ENCODE measurements around the gene TFDP3. TPM values are rescaled to one million over a fixed set of nuclear protein-coding genes. Genes with fewer than 3 reads are reported as not detected.

TFDP3 gene
- total RNA-seq, 1 donor from 2014 or later, result not detected

- Mint-ChIP-seq H3K9me3 (peaks cover 6% of the 10 kb centered on the region), H3K4me3 (no peak overlapping the region), H3K27me3 (ENCODE audit: insufficient read depth, low read depth) (peaks cover 6% of the 10 kb centered on the region), H3K27ac (no peak overlapping the region), H3K36me3 (no peaks in the 10 kb centered on the region), H3K4me1 (peaks cover 20% of the 10 kb centered on the region)
- TF ChIP-seq EZH2phosphoT487 (IDR thresholded peaks at IDR 0.05) (no peak), EZH2 (IDR thresholded peaks at IDR 0.05) (no peak)
- TF ChIP-seq, protein P1, sequence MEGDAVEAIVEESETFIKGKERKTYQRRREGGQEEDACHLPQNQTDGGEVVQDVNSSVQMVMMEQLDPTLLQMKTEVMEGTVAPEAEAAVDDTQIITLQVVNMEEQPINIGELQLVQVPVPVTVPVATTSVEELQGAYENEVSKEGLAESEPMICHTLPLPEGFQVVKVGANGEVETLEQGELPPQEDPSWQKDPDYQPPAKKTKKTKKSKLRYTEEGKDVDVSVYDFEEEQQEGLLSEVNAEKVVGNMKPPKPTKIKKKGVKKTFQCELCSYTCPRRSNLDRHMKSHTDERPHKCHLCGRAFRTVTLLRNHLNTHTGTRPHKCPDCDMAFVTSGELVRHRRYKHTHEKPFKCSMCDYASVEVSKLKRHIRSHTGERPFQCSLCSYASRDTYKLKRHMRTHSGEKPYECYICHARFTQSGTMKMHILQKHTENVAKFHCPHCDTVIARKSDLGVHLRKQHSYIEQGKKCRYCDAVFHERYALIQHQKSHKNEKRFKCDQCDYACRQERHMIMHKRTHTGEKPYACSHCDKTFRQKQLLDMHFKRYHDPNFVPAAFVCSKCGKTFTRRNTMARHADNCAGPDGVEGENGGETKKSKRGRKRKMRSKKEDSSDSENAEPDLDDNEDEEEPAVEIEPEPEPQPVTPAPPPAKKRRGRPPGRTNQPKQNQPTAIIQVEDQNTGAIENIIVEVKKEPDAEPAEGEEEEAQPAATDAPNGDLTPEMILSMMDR (IDR thresholded peaks at IDR 0.05), result no peak
- Histone ChIP-seq H2AFZ (replicated peaks) (no peak overlapping the region), H3K4me3 (no peak overlapping the region), H3K36me3 (no peaks in the 10 kb centered on the region), H3K9ac (no peak overlapping the region), H3K79me2 (ENCODE audit: low read depth) (no peaks in the 10 kb centered on the region), H4K20me1 (ENCODE audit: low read depth) (no peaks in the 10 kb centered on the region), H3F3A (ENCODE audit: low read depth) (no peaks in the 10 kb centered on the region), H3K4me2 (no peak overlapping the region), H3K4me1 (no peaks in the 10 kb centered on the region), H3K9me3 (ENCODE audit: low read depth) (peaks cover 7% of the 10 kb centered on the region), H3K27ac (no peak overlapping the region), H3K27me3 (no peaks in the 10 kb centered on the region)
- DNase-seq (ENCODE audit: low spot score), result no peak
Measured at GRCh38 chrX:133258481-133258880, 40.3 kb upstream of the TFDP3 start.

GRCh38 chrX:133254666-133255065, 36.5 kb upstream of the TFDP3 start:
- Histone ChIP-seq H3K36me3 (no peaks in the 10 kb centered on the region), H3F3A (ENCODE audit: low read depth) (peaks cover 17% of the 10 kb centered on the region), H3K4me1 (peaks cover 11% of the 10 kb centered on the region), H4K20me1 (ENCODE audit: low read depth) (no peaks in the 10 kb centered on the region), H3K27me3 (no peaks in the 10 kb centered on the region), H3K4me2 (no peak overlapping the region), H3K9ac (no peak overlapping the region), H3K4me3 (no peak overlapping the region), H2AFZ (replicated peaks) (no peak overlapping the region), H3K27ac (no peak overlapping the region), H3K9me3 (ENCODE audit: low read depth) (peaks cover 7% of the 10 kb centered on the region), H3K79me2 (ENCODE audit: low read depth) (no peaks in the 10 kb centered on the region)
- Mint-ChIP-seq H3K27me3 (ENCODE audit: insufficient read depth, low read depth) (peaks cover 4% of the 10 kb centered on the region), H3K9me3 (peaks cover 3% of the 10 kb centered on the region), H3K36me3 (no peaks in the 10 kb centered on the region), H3K27ac (no peak overlapping the region), H3K4me1 (peaks cover 38% of the 10 kb centered on the region), H3K4me3 (no peak overlapping the region)
- DNase-seq (ENCODE audit: low spot score), result no peak
- no peak for TF ChIP-seq EZH2phosphoT487 (IDR thresholded peaks at IDR 0.05)
- TF ChIP-seq, protein P1 (IDR thresholded peaks at IDR 0.05), result no peak
- TF ChIP-seq EZH2 (IDR thresholded peaks at IDR 0.05), result no peak

DNA sequence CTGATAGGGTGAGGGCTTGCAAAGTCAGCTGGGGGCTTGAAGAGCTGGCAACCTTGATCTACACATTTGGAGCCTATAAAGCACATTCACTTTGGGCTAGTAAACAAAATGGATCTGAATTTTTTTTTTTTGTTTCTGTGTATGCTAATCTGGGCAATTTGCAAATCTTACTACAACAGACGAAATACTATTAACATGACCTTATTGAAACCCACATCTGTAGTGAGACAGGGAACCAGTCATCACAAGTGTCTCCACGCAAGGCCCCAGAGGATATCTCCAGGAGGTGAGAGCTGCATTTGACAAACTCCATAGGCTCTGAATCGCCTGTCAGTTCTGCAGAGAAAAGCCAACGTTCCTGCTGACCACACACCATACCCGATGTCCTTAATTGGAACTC, 33.0 kb upstream of the TFDP3 start:
- H3K27me3 Mint-ChIP-seq (ENCODE audit: insufficient read depth, low read depth), result peaks cover 8% of the 10 kb centered on the region
- peaks cover 15% of the 10 kb centered on the region for H3K4me1 ChIP-seq
- no peak overlapping the region for H3K27ac ChIP-seq
- H3K4me2 ChIP-seq, result no peak overlapping the region
- H3K9me3 Mint-ChIP-seq, result peaks cover 21% of the 10 kb centered on the region
- H3F3A ChIP-seq (ENCODE audit: low read depth), result peaks cover 22% of the 10 kb centered on the region
- H3K27me3 ChIP-seq, result no peaks in the 10 kb centered on the region
- H2AFZ ChIP-seq (replicated peaks), result no peak overlapping the region
- H4K20me1 ChIP-seq (ENCODE audit: low read depth), result no peaks in the 10 kb centered on the region
- no peak overlapping the region for H3K4me3 Mint-ChIP-seq
- H3K36me3 Mint-ChIP-seq, result peaks cover 2% of the 10 kb centered on the region
- DNase-seq (ENCODE audit: low spot score), result no peak
- no peak overlapping the region for H3K27ac Mint-ChIP-seq
- TF ChIP-seq EZH2phosphoT487 (IDR thresholded peaks at IDR 0.05), result no peak
- TF ChIP-seq, protein P1 (IDR thresholded peaks at IDR 0.05), result no peak
- no peaks in the 10 kb centered on the region for H3K36me3 ChIP-seq
- H3K79me2 ChIP-seq (ENCODE audit: low read depth), result no peaks in the 10 kb centered on the region
- H3K9me3 ChIP-seq (ENCODE audit: low read depth), result peaks cover 10% of the 10 kb centered on the region
- peaks cover 43% of the 10 kb centered on the region for H3K4me1 Mint-ChIP-seq
- H3K4me3 ChIP-seq, result no peak overlapping the region
- no peak overlapping the region for H3K9ac ChIP-seq
